D721Med (cell line): Measurements from ENCODE around the gene GRAP2.
"Not testable (repeated sequence)": the region's sequence is repeated elsewhere in the genome, so short reads cannot be mapped to it uniquely, and the experiment has no call there.

Experiments
- DNase-seq: peaks from one replicate; pipeline ENCODE4 v3.0.0; 2011; ENCODE audit warnings: low spot score; ENCODE audit not compliant: insufficient read length
- FAIRE-seq: peaks from 2 replicates; lab custom pipeline; 2011; peaks lifted over from hg19 to GRCh38; lab: Jason Lieb, UNC
- CTCF ChIP-seq: IDR thresholded peaks from 2 replicates; pipeline ENCODE4 v1.5.1; 2012; ENCODE audit warnings: mild to moderate bottlenecking, control low read depth; ENCODE audit not compliant: insufficient read depth; ENCODE audit errors: missing control alignments

GRAP2 gene

DNA sequence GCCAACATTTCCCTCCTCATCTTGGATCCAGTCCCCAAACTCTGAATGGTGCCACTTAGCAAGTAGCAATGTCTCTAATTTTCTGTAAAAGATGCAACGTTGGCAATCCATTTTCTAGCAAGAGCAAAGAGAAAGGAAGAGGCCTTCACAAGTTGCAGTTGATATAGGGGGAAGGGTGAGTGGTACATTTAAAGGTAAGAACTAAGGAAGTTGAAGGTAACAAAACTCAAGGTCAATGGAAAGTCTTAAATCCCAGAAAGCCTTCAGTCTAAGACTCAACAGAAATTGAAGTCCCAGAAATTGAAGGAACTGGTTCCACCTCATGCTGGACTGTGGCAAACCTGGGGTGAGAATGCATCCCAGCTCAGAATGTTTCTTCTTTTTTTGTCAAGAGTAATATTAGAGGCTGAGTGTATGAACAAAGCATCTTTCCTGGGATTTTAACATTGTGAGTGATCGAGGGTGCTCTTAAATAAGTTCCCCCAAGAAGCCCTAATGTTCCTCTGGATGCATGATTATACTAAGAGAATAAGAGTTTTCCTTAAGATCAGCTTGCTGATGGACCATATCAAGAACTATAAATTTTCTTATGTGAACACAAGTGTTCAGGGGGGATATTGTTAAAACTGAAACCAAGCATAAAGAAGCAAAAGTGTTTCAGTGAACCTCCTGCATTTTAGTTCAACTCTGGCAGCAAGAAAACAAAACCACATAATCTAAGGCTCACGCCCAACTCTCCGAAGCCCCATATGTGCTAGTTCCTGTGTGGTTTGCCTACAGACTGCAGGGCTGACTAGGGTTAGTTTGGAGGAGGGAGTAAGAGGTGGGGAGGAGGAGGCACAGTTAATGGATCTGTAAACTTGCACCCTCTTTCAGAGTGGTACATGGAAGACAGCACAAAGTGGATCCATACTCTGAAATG is at the start of gene GRAP2:
Gene GRAP2, plus strand, starts transcription at position 779 of the 922 bp plus-strand sequence. CDS start 46,023 bp downstream, outside the sequence.
- no peak for TF ChIP-seq CTCF
- DNase-seq (no peak), FAIRE-seq (no peak)

GRCh38 chr22:39851606-39852315 is 49.1 kb upstream of the GRAP2 start:
- FAIRE-seq (no peak), DNase-seq (no peak)
- TF ChIP-seq CTCF: no peak

DNA sequence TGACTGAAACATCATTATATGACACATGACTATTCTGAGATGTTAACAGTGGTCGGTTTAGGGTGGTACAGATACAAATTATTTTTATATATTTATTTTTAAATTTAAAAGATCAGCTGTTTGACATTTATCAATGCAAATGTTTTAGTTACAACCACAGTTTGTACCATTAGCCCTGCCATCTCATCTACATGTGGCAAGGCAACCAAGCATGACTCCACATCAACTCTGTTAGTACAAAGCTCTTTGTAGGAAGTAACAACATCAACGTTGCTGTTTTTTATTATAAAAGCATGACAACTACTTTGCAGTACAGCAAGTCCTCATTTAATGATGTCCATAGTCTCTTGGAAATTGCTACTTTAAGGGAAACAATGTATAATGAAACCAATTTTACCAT is 48.1 kb upstream of the GRAP2 start:
- DNase-seq (no peak), FAIRE-seq (no peak)
- TF ChIP-seq CTCF: no peak

DNA sequence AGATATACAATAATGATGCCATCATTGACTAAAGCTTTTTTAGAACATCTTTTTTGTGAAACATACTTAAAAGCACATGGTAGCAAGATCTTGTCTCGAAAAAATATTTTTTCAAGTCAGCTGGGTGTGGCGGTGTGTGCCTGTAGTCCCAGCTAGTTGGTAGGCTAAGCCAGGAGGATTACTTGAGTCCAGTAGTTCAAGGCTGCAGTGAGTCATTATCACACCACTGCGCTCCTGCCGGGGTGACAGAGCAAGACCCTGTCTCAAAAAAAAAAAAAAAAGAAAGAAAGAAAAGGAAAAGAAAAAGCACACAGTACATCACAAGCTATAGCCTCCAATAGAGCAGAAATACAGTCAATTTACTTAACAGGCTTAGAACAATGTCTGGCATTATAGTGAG is 44.3 kb upstream of the GRAP2 start:
- FAIRE-seq: no peak
- no peak for DNase-seq
- TF ChIP-seq CTCF: no peak

GRCh38 chr22:39859903-39860588 is 40.8 kb upstream of the GRAP2 start:
- no peak for FAIRE-seq
- DNase-seq: no peak
- TF ChIP-seq CTCF: no peak

DNA sequence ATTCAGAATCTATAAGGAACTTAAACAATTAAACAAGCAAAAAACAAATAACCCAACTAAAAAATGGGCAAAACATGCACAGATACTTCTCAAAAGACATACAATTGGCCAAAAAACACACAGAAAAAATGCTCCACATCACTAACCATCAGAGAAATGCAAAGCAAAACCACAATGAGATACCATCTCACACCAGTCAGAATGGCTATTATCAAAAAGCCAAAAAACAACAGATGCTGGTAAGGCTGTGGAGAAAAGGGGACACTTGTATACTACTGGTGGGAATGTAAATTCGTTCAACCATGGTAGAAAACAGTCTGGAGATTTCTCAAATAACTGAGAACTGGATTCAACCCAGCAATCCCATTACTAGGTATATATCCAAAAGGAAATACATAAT is 32.1 kb upstream of the GRAP2 start:
- TF ChIP-seq CTCF: no peak
- no peak for FAIRE-seq
- DNase-seq: no peak

DNA sequence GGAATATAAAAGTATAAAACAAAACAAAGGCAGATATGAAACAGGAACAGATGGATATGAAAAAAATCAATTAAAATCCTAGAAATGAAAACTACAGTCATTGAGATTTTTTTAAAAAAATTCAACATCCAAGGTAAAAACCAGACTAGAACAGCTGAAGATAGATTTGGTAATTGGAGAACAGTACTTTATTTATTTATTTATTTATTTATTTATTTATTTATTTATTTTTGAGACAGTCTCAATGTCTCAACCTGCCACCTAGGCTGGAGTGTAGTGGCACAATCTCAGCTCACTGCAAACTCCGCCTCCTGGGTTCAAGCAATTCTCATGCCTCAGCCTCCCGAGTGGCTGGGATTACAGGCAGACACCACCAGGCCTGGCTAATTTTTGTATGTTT is 31.1 kb upstream of the GRAP2 start:
- DNase-seq, FAIRE-seq: not testable (repeated sequence)
